Upper lobe of left lung (tissue), 6 donors: ENCODE data around the gene TM4SF20. TPM values are rescaled to one million over a fixed set of nuclear protein-coding genes. Genes with fewer than 3 reads are reported as not detected.
A peak's percentile ranks its signal among the peaks of the same experiment; 100 is the strongest.

Experiments
- ATAC-seq, 2 donors: fragments of 200-7000 bp; cut with Tn5 transposase; one replicate each; pipeline ENCODE4 v1.9.1; 2022; ENCODE audit warnings: mild to moderate bottlenecking in 2 of 2, moderate library complexity in 2 of 2; ENCODE audit not compliant: low FRiP score in 2 of 2
- DNase-seq, 2 donors: peaks; one replicate each; pipeline ENCODE4 v3.0.0-alpha.2; 2019 to 2020
- H3K27ac ChIP-seq, 4 donors: fragments of 200-600 bp; sonication (generic); one replicate each; pipeline ENCODE4 v1.5.1; 2016 to 2019
- H3K27me3 ChIP-seq, 4 donors: fragments of 200-600 bp; sonication (generic); one replicate each; pipeline ENCODE4 v1.5.1; 2017 to 2019
- H3K36me3 ChIP-seq, 4 donors: fragments of 200-600 bp; sonication (generic); one replicate each; pipeline ENCODE4 v1.5.1; 2016 to 2019
- H3K4me1 ChIP-seq, 4 donors: fragments of 200-600 bp; sonication (generic); one replicate each; pipeline ENCODE4 v1.5.1; 2018 to 2019
- H3K4me3 ChIP-seq, 4 donors: fragments of 200-600 bp; sonication (generic); one replicate each; pipeline ENCODE4 v1.5.1; 2017 to 2019; ENCODE audit warnings: mild to moderate bottlenecking in 2 of 4, moderate library complexity in 1 of 4
- H3K9me3 ChIP-seq, 4 donors: fragments of 200-600 bp; sonication (generic); one replicate each; pipeline ENCODE4 v1.5.1; 2018 to 2019
- EP300 ChIP-seq, 4 donors: sonication (generic); formaldehyde crosslinking; IDR thresholded peaks; one replicate each; pipeline ENCODE4 v1.5.1; 2017; ENCODE audit warnings: antibody characterized with exemption in 4 of 4, control low read depth in 2 of 4
- POLR2A ChIP-seq, 4 donors: fragments of 450-650 bp; IDR thresholded peaks; one replicate each; pipeline ENCODE4 v1.5.1; 2016 to 2017; ENCODE audit warnings: antibody characterized with exemption in 4 of 4, mild to moderate bottlenecking in 2 of 4
- POLR2AphosphoS5 ChIP-seq, 2 donors: sonication (generic); formaldehyde crosslinking; IDR thresholded peaks; one replicate each; pipeline ENCODE4 v1.5.1; 2017; ENCODE audit warnings: antibody characterized with exemption in 2 of 2
- WGBS, 2 donors: methylation state at CpG; one replicate each; pipeline ENCODE4 v1.1.5; 2017 to 2018; 5-methylcytosine and 5-hydroxymethylcytosine counted together
- total RNA-seq, 6 donors: library from RNA; depleted of rRNA in 4 of 6; stranded (reverse); fragments of >200 nt in 4 of 6; gene quantifications; one replicate each; pipeline versions ENCODE4 v1.1.0 to v1.2.1, GENCODE V29; 2016 to 2021
- TF ChIP-seq, protein P1 (sequence below), 6 experiments: fragments of 450-650 bp in 4 of 6; fragments of 200-600 bp in 2 of 6; sonication (generic) in 2 of 6; IDR thresholded peaks; one replicate each; pipeline ENCODE4 v1.5.1; 2016 to 2019; ENCODE audit warnings: antibody characterized with exemption in 6 of 6
- donor health status: DM: no; HTN: no; CAD: no; lungs with moderate emphysema.
- donor health status: DM: no; HTN: yes; CAD: no; lungs with severe emphysema.

The TM4SF20 gene
- total RNA-seq, 6 donors from 2014 or later = not detected

DNA sequence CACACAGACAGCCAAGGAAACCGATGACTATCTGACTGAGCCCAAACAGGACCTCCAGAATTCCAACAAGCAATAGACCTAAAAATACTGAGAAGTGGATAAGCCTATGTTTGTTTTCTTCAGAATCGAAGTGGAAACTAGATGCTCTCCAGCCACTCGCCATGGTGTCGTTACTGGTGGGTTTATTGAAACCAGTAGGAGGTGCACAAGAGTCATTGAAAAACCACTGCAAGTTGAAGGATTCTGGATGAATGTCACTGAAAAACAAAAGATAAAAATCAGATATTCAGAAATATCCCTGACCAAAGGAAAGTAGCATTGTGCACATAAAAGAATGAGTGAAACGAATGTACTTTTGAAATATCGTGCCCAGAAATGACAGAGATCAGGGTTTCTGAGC, 15.3 kb downstream of the TM4SF20 start:
- H3K27ac ChIP-seq = no peak overlapping the region
- peaks cover 0 to 6% (median 0%) of the 10 kb centered on the region in 4 donors for H3K36me3 ChIP-seq
- WGBS, 2 donors = 89 to 96% methylated on average over 6 of the region's 6 CpGs
- ATAC-seq (no peak), DNase-seq (no peak)
- H3K27me3 ChIP-seq = no peaks in the 10 kb centered on the region
- TF ChIP-seq, protein P1, sequence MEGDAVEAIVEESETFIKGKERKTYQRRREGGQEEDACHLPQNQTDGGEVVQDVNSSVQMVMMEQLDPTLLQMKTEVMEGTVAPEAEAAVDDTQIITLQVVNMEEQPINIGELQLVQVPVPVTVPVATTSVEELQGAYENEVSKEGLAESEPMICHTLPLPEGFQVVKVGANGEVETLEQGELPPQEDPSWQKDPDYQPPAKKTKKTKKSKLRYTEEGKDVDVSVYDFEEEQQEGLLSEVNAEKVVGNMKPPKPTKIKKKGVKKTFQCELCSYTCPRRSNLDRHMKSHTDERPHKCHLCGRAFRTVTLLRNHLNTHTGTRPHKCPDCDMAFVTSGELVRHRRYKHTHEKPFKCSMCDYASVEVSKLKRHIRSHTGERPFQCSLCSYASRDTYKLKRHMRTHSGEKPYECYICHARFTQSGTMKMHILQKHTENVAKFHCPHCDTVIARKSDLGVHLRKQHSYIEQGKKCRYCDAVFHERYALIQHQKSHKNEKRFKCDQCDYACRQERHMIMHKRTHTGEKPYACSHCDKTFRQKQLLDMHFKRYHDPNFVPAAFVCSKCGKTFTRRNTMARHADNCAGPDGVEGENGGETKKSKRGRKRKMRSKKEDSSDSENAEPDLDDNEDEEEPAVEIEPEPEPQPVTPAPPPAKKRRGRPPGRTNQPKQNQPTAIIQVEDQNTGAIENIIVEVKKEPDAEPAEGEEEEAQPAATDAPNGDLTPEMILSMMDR (IDR thresholded peaks at IDR 0.05) = peak in 2 of 6 experiments; percentile 27 to 31
- no peak for TF ChIP-seq POLR2AphosphoS5 (IDR thresholded peaks at IDR 0.05)
- no peak overlapping the region for H3K4me3 ChIP-seq
- no peaks in the 10 kb centered on the region for H3K9me3 ChIP-seq
- peaks cover 0 to 4% (median 0%) of the 10 kb centered on the region in 4 donors for H3K4me1 ChIP-seq

DNA sequence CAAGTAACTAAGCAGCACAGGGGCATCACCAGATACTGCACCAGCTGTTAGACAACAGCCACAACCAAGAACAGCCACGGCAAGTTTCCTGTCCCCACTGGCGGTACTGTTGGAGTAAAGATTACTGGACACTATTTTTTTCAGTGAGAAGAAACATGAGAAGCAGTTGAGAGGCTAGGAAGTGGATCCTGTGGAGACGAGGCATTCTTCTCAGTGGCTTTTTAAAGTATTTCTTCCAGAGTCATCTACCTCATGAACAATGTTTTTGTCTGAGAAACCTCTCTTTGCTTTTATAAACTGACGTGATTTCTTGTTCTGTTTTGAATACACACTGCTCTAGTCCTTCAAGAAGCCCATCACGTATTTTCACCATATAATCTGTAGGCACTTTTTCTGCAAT, 18.8 kb downstream of the TM4SF20 start:
- H3K27ac ChIP-seq = no peak overlapping the region
- no peak for ATAC-seq
- no peaks in the 10 kb centered on the region for H3K9me3 ChIP-seq
- H3K27me3 ChIP-seq = no peaks in the 10 kb centered on the region
- H3K36me3 ChIP-seq = peaks cover 0 to 40% (median 21%) of the 10 kb centered on the region in 4 donors
- TF ChIP-seq POLR2AphosphoS5 (IDR thresholded peaks at IDR 0.05) (no peak), EP300 (IDR thresholded peaks at IDR 0.05) (no peak), POLR2A (IDR thresholded peaks at IDR 0.05) (no peak)
- TF ChIP-seq, protein P1 (IDR thresholded peaks at IDR 0.05) = no peak
- no peak for DNase-seq
- H3K4me1 ChIP-seq = no peaks in the 10 kb centered on the region
- WGBS, 2 donors = 83 to 87% methylated on average over 5 of the region's 5 CpGs
- no peak overlapping the region for H3K4me3 ChIP-seq

DNA sequence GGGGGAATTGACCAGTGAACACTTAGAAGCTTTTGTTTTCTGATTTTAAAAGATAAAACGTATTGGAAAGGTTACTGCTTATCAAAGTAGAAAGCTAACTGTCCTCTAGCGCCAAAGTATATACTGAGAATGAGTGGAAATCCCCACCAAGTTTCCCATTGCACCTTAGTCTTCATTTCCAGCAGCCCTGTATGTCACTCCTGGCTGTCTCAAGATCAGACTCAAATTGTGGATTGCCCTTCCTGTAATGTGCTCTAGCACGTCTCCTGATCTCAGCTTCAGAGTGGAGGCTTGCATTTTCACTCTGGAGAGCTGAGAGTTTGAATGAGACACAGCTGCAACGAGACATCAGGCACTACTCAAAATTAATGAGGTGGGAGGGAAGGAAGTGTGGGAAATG, 27.5 kb downstream of the TM4SF20 start:
- TF ChIP-seq EP300 (IDR thresholded peaks at IDR 0.05) (no peak), POLR2A (IDR thresholded peaks at IDR 0.05) (no peak), POLR2AphosphoS5 (IDR thresholded peaks at IDR 0.05) (no peak)
- TF ChIP-seq, protein P1 (IDR thresholded peaks at IDR 0.05) = no peak
- H3K9me3 ChIP-seq = no peaks in the 10 kb centered on the region
- no peak for DNase-seq
- no peak for ATAC-seq
- no peaks in the 10 kb centered on the region for H3K27me3 ChIP-seq
- no peak overlapping the region for H3K4me3 ChIP-seq
- no peaks in the 10 kb centered on the region for H3K4me1 ChIP-seq
- H3K27ac ChIP-seq = no peak overlapping the region
- peaks cover 0 to 40% (median 16%) of the 10 kb centered on the region in 4 donors for H3K36me3 ChIP-seq
- 64 to 66% methylated on average over 4 of the region's 4 CpGs for WGBS, 2 donors

DNA sequence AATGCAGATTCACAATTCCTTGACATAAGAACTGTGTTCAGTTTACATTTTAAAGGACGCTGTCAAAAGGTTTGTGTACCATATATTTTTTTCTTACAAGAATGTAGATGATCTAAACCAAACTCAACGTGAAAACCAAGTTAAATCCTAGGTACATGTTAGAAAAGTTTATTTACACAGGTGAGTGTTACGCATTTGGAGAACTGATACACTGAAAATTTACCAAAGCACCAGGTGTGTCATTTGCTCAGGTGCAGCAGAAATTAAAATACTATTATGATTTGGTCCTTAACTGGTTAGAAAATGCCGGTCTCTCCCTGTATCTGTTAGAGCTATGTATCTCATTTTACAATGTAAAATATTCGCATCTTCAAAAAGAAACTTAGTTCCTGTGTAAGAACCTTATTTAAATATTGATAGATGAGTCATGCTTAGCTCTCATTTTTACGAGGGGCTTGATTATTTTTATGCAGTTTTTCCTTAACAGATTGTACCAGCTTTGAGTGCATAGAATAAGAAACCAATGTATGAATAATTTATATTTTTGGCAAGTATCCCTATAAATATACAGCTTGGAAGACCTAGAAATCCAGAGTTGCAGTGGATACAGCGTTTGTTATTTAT, 29.0 kb downstream of the TM4SF20 start:
- DNase-seq (no peak), ATAC-seq (no peak)
- no peaks in the 10 kb centered on the region for H3K9me3 ChIP-seq
- H3K4me1 ChIP-seq = no peaks in the 10 kb centered on the region
- no peaks in the 10 kb centered on the region for H3K27me3 ChIP-seq
- peaks cover 0 to 37% (median 4%) of the 10 kb centered on the region in 4 donors for H3K36me3 ChIP-seq
- WGBS, 2 donors = 90% methylated on average over 7 of the region's 7 CpGs
- TF ChIP-seq, protein P1 (IDR thresholded peaks at IDR 0.05) = no peak
- TF ChIP-seq POLR2A (IDR thresholded peaks at IDR 0.05) (no peak), POLR2AphosphoS5 (IDR thresholded peaks at IDR 0.05) (no peak), EP300 (IDR thresholded peaks at IDR 0.05) (no peak)
- H3K27ac ChIP-seq = no peak overlapping the region
- no peak overlapping the region for H3K4me3 ChIP-seq

DNA sequence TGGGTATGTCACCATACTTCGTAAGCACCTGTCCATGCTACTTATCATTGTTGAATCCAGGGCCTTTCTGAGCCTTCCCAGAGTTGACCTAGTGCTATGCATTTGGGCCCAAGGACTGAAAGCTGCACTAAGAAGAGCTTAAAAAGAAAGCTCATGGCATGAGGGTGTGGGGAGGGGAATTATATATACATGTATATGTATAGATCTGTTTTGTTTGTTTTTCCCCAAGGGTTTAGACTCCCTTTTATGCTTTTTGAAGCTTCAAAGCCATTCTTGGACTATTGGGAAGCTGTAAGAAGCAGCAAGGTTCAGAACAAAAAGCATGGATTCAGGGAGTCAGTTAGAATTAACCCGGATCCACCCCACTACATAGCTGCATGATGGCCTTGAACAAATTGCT, 30.8 kb downstream of the TM4SF20 start:
- no peaks in the 10 kb centered on the region for H3K9me3 ChIP-seq
- no peak for ATAC-seq
- no peaks in the 10 kb centered on the region for H3K4me1 ChIP-seq
- no peak overlapping the region for H3K4me3 ChIP-seq
- no peaks in the 10 kb centered on the region for H3K27me3 ChIP-seq
- no peak overlapping the region for H3K27ac ChIP-seq
- TF ChIP-seq POLR2A (IDR thresholded peaks at IDR 0.05) = no peak
- 75 to 91% methylated on average over 2 of the region's 2 CpGs for WGBS, 2 donors
- H3K36me3 ChIP-seq = peaks cover 0 to 38% (median 4%) of the 10 kb centered on the region in 4 donors
- DNase-seq = no peak
